OCI-LY3 (cell line): ENCODE data around the gene CTRB2.

Experiments
- EZH2phosphoT487 ChIP-seq: fragments of 200-600 bp; shearing (Covaris generic); IDR thresholded peaks from 2 replicates; pipeline ENCODE4 v1.6.1; 2018; ENCODE audit warnings: antibody characterized with exemption, mixed run types, low read depth
- TF ChIP-seq, protein P1 (sequence below): fragments of 200-600, 300-600 bp; sonication (generic); IDR thresholded peaks from 2 replicates; pipeline ENCODE4 v1.5.1; 2014; ENCODE audit warnings: antibody characterized with exemption, low read length, low read depth

DNA sequence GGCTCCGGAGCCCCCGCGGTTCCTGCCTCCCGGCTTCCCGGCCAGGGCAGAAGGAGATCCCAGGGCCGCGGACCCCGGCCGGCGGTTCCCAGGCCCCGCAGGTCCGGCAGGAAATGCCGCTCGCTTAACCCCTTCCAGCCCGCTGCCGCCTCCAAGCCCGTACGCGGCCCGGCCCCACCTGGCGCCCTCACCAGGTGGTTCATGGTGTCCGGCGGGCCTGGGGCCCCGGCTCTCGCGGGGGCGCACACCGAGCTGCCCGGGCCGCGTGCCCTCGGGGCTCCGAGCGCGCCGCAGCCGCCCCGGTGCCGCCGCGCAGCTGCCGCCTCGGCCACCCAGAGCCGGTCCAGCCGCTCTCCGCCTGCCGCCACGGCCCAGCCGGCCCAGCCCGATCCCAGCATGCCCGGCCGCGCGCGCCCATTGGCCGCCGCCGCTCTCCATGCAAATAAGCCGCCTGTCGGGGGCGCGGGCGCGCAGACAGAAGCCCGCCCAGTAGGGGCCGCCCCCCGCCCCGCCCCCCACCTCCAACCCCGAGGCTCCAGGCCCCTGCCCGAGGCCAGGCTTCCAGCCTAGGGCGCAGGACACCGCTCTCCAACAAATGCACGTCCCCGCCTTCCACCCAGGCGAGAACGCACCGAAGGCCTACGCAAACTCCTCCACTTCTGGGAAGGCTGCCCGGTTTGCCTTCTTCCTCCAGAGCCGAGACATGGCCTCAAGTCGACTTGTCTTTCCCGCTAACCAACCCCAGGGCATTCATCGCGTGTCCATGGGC lies 44.5 kb upstream of the CTRB2 start, which contains the start of gene BCAR1:
- TF ChIP-seq, protein P1, sequence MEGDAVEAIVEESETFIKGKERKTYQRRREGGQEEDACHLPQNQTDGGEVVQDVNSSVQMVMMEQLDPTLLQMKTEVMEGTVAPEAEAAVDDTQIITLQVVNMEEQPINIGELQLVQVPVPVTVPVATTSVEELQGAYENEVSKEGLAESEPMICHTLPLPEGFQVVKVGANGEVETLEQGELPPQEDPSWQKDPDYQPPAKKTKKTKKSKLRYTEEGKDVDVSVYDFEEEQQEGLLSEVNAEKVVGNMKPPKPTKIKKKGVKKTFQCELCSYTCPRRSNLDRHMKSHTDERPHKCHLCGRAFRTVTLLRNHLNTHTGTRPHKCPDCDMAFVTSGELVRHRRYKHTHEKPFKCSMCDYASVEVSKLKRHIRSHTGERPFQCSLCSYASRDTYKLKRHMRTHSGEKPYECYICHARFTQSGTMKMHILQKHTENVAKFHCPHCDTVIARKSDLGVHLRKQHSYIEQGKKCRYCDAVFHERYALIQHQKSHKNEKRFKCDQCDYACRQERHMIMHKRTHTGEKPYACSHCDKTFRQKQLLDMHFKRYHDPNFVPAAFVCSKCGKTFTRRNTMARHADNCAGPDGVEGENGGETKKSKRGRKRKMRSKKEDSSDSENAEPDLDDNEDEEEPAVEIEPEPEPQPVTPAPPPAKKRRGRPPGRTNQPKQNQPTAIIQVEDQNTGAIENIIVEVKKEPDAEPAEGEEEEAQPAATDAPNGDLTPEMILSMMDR = no peak
- no peak for TF ChIP-seq EZH2phosphoT487
